Measurements from ENCODE around the gene MBD3L3.
"Not testable (repeated sequence)": the region's sequence is repeated elsewhere in the genome, so short reads cannot be mapped to it uniquely, and the experiment has no call there.

The MBD3L3 gene

GRCh38 chr19:7083076-7083956 is 24.8 kb upstream of the MBD3L3 start:
- TF ChIP-seq TAF1 (IDR thresholded peaks at IDR 0.05; ENCODE audit: low read depth, low read length) (no peak), POLR2AphosphoS5 (IDR thresholded peaks at IDR 0.05; ENCODE audit: low read depth, low read length) (peak; percentile 42; the same call in 1 of the 2 replicates), SPI1 (IDR thresholded peaks at IDR 0.05; ENCODE audit: low read depth, low read length) (no peak), POLR2A (IDR thresholded peaks at IDR 0.05; ENCODE audit: low read depth, low read length) (no peak), PAX5 (IDR thresholded peaks at IDR 0.05; ENCODE audit: insufficient read depth, low read length, severe bottlenecking) (no peak), POU2F2 (IDR thresholded peaks at IDR 0.05; ENCODE audit: low read depth, low read length) (0 out of 2 replicates have a peak, but pooled peaks have one; percentile 47)
- peak; percentile 56 for FAIRE-seq
- no peak for DNase-seq (ENCODE audit: insufficient read length, low spot score)

DNA sequence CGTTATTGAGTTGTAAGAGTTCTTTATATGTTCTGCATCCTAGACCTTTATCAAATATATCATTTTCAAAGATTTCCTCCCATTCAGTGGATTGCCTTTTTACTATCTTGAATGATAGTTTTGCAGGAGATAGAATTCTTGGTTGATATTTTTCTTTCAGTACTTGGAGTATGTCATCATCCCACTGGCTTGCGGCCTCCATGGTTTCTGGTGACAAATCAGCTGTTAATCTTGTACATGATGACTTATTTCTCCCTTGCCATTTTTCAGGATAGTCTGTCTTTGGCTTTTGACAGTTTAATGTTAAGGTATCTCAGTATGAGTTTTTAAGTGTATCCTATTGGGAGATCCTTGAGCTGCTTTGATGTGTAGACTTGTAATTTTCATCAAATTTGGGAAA is 19.5 kb upstream of the MBD3L3 start:
- DNase-seq (ENCODE audit: insufficient read length, low spot score), result no peak
- no peak for FAIRE-seq
- no peak for TF ChIP-seq POU2F2 (IDR thresholded peaks at IDR 0.05; ENCODE audit: low read depth, low read length)
- TF ChIP-seq TAF1 (IDR thresholded peaks at IDR 0.05; ENCODE audit: low read depth, low read length), result no peak

DNA sequence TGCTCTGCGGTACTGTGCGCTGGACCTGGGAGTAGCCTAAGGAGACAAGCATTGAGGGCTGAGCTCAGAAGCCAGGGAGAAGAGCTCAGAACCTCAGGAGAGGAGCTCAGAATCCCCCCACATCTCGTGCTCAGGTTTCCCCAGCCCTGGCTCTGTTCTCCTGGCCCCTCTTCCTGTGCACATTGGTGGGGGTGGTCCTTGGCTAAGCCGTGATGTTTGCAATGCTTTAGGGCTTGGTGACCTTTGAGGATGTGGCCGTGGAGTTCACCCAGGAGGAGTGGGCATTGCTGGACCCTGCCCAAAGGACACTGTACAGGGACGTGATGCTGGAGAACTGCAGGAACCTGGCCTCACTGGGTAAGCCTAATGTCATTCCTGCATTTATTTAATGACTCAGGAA is 17.7 kb upstream of the MBD3L3 start:
- FAIRE-seq (peak; percentile 9), DNase-seq (ENCODE audit: insufficient read length, low spot score) (no peak)
- TF ChIP-seq POU2F2 (IDR thresholded peaks at IDR 0.05; ENCODE audit: low read depth, low read length) (no peak), TAF1 (IDR thresholded peaks at IDR 0.05; ENCODE audit: low read depth, low read length) (no peak), POLR2A (IDR thresholded peaks at IDR 0.05; ENCODE audit: low read depth, low read length) (no peak), POLR2AphosphoS5 (IDR thresholded peaks at IDR 0.05; ENCODE audit: low read depth, low read length) (no peak), SPI1 (IDR thresholded peaks at IDR 0.05; ENCODE audit: low read depth, low read length) (no peak), PAX5 (IDR thresholded peaks at IDR 0.05; ENCODE audit: insufficient read depth, low read length, severe bottlenecking) (no peak)

- TF ChIP-seq SPI1 (IDR thresholded peaks at IDR 0.05; ENCODE audit: low read depth, low read length), result no peak
- TF ChIP-seq PAX5 (IDR thresholded peaks at IDR 0.05; ENCODE audit: insufficient read depth, low read length, severe bottlenecking), result no peak
- DNase-seq (ENCODE audit: insufficient read length, low spot score) (no peak), FAIRE-seq (no peak)
Observed at GRCh38 chr19:7074705-7075282, 16.3 kb upstream of the MBD3L3 start.

- FAIRE-seq (no peak), DNase-seq (ENCODE audit: insufficient read length, low spot score) (no peak)
- no peak for TF ChIP-seq POLR2A (IDR thresholded peaks at IDR 0.05; ENCODE audit: low read depth, low read length)
- no peak for TF ChIP-seq POU2F2 (IDR thresholded peaks at IDR 0.05; ENCODE audit: low read depth, low read length)
- TF ChIP-seq PAX5 (IDR thresholded peaks at IDR 0.05; ENCODE audit: insufficient read depth, low read length, severe bottlenecking), result no peak
- no peak for TF ChIP-seq TAF1 (IDR thresholded peaks at IDR 0.05; ENCODE audit: low read depth, low read length)
- no peak for TF ChIP-seq SPI1 (IDR thresholded peaks at IDR 0.05; ENCODE audit: low read depth, low read length)
- no peak for TF ChIP-seq POLR2AphosphoS5 (IDR thresholded peaks at IDR 0.05; ENCODE audit: low read depth, low read length)
Observed at GRCh38 chr19:7072541-7072940, 14.1 kb upstream of the MBD3L3 start.

DNA sequence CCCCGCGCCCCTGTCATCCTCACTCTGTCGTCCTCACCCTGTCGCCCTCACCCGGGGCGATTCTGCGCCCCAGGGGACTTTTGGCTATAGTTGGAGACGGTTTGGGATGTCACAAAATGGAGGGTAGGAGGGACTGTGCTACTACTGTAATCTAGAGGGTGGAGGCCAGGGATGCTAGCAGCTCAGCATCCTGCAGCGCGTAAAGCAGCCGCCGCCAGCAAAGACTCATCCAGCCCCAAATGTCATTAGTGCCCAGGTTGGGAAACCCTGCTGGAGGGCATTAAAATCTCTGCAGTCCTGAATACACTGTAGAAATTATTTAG is 11.4 kb upstream of the MBD3L3 start:
- DNase-seq (ENCODE audit: insufficient read length, low spot score) (no peak), FAIRE-seq (no peak)
- TF ChIP-seq SPI1 (IDR thresholded peaks at IDR 0.05; ENCODE audit: low read depth, low read length), result no peak
- TF ChIP-seq POU2F2 (IDR thresholded peaks at IDR 0.05; ENCODE audit: low read depth, low read length), result no peak
- no peak for TF ChIP-seq TAF1 (IDR thresholded peaks at IDR 0.05; ENCODE audit: low read depth, low read length)
- no peak for TF ChIP-seq PAX5 (IDR thresholded peaks at IDR 0.05; ENCODE audit: insufficient read depth, low read length, severe bottlenecking)
- no peak for TF ChIP-seq POLR2A (IDR thresholded peaks at IDR 0.05; ENCODE audit: low read depth, low read length)
- TF ChIP-seq POLR2AphosphoS5 (IDR thresholded peaks at IDR 0.05; ENCODE audit: low read depth, low read length), result no peak

DNA sequence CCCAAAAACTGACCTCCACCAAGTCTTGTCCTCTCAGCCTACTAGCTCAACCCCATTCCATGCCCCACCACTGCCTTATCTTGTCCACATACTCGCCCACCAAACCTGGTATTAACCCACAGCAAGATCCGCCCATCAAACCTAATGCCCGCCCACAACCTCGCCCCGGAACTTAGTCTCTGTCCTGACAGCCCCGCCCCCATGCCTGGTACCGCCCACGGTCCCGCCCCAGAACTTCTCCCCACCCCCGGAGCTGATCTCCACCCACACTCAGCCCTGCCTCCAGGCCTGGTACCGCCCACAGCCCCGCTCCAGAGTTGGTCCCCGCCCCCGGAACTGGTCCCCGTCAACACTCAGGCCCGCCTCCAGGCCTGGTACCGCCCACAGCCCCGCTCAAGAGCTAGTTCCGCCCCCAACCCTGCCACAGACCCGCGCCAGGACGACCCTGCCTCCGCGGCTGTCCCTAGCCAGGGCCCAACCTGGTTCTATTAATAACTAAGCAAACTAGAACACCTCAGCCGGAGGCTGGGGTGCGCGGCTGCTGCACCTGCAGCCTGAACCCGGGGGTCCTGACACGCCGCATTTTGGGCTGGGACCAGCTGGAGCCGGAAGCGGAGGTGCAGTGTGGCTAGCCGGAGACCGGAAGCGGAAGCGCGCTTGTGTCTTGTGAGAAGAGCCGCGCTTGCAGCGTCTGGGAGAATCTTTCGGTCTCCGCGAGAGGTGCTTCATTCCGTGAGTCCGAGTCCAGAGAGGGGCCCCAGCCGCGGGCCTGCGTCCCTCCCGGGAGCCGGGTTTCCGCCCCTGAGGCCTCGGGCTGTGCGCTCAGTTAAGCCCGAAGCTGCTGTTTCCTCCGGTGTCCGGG is 10.8 kb upstream of the MBD3L3 start, which contains the start of gene ZNF557:
ZNF557 (plus strand) TSS at position 662 of the 862 bp plus-strand sequence. CDS start 5,372 bp downstream, outside the sequence.
- FAIRE-seq, result peak; percentile 97
- peak; percentile 21 for TF ChIP-seq SPI1 (IDR thresholded peaks at IDR 0.05; ENCODE audit: low read depth, low read length)
- peak; percentile 49; the same call in 1 of the 2 replicates for TF ChIP-seq POU2F2 (IDR thresholded peaks at IDR 0.05; ENCODE audit: low read depth, low read length)
- no peak for TF ChIP-seq PAX5 (IDR thresholded peaks at IDR 0.05; ENCODE audit: insufficient read depth, low read length, severe bottlenecking)
- peak; percentile 93 for TF ChIP-seq POLR2AphosphoS5 (IDR thresholded peaks at IDR 0.05; ENCODE audit: low read depth, low read length)
- peak; percentile 88 for TF ChIP-seq TAF1 (IDR thresholded peaks at IDR 0.05; ENCODE audit: low read depth, low read length)
- TF ChIP-seq POLR2A (IDR thresholded peaks at IDR 0.05; ENCODE audit: low read depth, low read length), result peak; percentile 94
- peak; percentile 86 for DNase-seq (ENCODE audit: insufficient read length, low spot score)

DNA sequence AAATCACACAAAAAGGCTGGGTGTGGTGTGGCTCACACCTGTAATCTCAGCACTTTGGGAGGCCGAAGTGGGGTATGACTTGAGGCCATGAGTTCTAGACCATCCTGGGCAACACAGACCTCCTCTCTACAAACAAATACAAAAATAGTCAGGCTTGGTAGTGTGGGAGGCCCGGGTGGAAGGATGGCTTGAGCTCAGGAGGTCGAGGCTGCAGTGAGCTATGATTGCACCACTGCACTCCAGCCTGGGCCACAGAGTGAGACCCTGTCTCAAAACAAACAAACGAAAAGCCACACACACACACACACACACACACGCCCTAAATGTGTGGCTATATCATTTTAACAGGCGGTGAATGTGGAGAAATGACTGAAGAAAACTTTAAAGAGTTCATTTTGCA is 10.1 kb upstream of the MBD3L3 start:
- TF ChIP-seq PAX5 (IDR thresholded peaks at IDR 0.05; ENCODE audit: insufficient read depth, low read length, severe bottlenecking), result no peak
- no peak for TF ChIP-seq POLR2AphosphoS5 (IDR thresholded peaks at IDR 0.05; ENCODE audit: low read depth, low read length)
- no peak for DNase-seq (ENCODE audit: insufficient read length, low spot score)
- no peak for FAIRE-seq

- no peak for DNase-seq (ENCODE audit: insufficient read length, low spot score)
- no peak for TF ChIP-seq SPI1 (IDR thresholded peaks at IDR 0.05; ENCODE audit: low read depth, low read length)
- TF ChIP-seq TAF1 (IDR thresholded peaks at IDR 0.05; ENCODE audit: low read depth, low read length), result no peak
- no peak for TF ChIP-seq POU2F2 (IDR thresholded peaks at IDR 0.05; ENCODE audit: low read depth, low read length)
- TF ChIP-seq PAX5 (IDR thresholded peaks at IDR 0.05; ENCODE audit: insufficient read depth, low read length, severe bottlenecking), result no peak
- TF ChIP-seq POLR2AphosphoS5 (IDR thresholded peaks at IDR 0.05; ENCODE audit: low read depth, low read length), result no peak
- TF ChIP-seq POLR2A (IDR thresholded peaks at IDR 0.05; ENCODE audit: low read depth, low read length), result no peak
- FAIRE-seq, result no peak
Observed at GRCh38 chr19:7067716-7068115, 9.2 kb upstream of the MBD3L3 start.

DNA sequence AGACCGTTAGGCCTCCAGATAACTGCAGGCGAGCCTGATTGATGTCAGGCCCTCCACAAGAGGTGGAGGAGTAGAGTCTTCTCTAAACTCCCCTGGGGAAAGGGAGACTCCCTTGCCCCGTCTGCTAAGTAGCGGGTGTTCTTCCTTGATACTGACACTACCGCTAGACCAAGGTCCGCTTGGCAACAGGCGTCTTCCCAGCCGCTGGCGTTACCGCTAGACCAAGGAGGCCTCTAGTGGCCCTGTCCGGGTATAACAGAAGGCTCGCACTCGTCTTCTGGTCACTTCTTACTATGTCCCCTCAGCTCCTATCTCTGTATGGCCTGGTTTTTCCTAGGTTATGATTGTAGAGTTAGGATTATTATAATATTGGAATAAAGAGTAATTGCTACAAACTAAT is 8.6 kb upstream of the MBD3L3 start:
- DNase-seq (ENCODE audit: insufficient read length, low spot score); FAIRE-seq: not testable (repeated sequence)

Data from GM12891 (cell line).